ENCODE data around the gene DNLZ. TPM values are rescaled to one million over a fixed set of nuclear protein-coding genes. Genes with fewer than 3 reads are reported as not detected.

DNLZ gene
- total RNA-seq, 8 experiments from 2014 or later, result 6.8 to 17.3 (median 13.5) TPM

- WGBS, 10 experiments, result 100% methylated on average over 1 of the region's 19 CpGs; no CpG with 5 or more reads in 9 of the 10 experiments
- peaks cover 25 to 27% of the 10 kb centered on the region in 2 donors for H3K4me1 ChIP-seq (replicated peaks in 1 of 2)
- H3K27ac ChIP-seq, result no peak overlapping the region
- no peak for ATAC-seq (replicated peaks in 6 of 8)
- in situ Hi-C loops (cut with MboI; ENCODE audit: low pct_unique_long_range_greater_than_20kb in 2 of 9, low sequenced_read_pairs in 9 of 9, unreplicated experiment in 9 of 9), result no loop called here
- H3K4me3 ChIP-seq, result no peak overlapping the region
Measured at GRCh38 chr9:136370037-136370436, 6.5 kb upstream of the DNLZ start.

DNA sequence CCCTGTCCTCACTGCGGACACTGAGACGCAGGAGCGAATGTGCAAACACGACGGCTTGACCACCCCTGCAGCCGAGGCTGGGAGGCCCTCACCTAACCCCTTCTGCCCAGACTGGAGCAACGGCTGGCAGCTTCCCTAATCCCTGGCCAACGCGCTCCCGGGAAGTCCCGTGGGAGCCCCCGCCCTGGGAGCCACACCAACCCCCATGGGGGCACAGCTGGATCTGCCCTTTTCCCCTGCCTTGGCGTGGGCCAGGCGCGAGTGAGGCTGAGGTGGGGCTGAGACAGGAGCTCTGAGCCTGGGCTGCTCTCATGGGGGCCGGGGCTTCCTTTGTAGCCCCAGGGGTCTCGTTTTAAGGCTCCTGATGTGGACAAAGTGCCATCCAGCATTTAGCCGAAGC, 4.6 kb upstream of the DNLZ start:
- in situ Hi-C loops (cut with MboI; ENCODE audit: low pct_unique_long_range_greater_than_20kb in 2 of 9, low sequenced_read_pairs in 9 of 9, unreplicated experiment in 9 of 9), result no loop called here
- Histone ChIP-seq H3K27ac (no peak overlapping the region), H3K4me1 (replicated peaks in 1 of 2) (peaks cover 19 to 29% of the 10 kb centered on the region in 2 donors), H3K4me3 (no peak overlapping the region)
- WGBS, 10 experiments, result 73 to 88% (median 83%) methylated on average over 2 to 9 of the region's 18 CpGs; no CpG with 5 or more reads in 6 of the 10 experiments
- no peak for ATAC-seq (replicated peaks in 6 of 8)

GRCh38 chr9:136367296-136368145, 4.0 kb upstream of the DNLZ start:
- WGBS, 10 experiments, result 60 to 100% (median 75%) methylated on average over 1 to 4 of the region's 45 CpGs; no CpG with 5 or more reads in 7 of the 10 experiments
- in situ Hi-C loops (cut with MboI; ENCODE audit: low pct_unique_long_range_greater_than_20kb in 2 of 9, low sequenced_read_pairs in 9 of 9, unreplicated experiment in 9 of 9), result no loop called here
- ATAC-seq (replicated peaks in 6 of 8), result no peak

GRCh38 chr9:136366826-136367225, 3.3 kb upstream of the DNLZ start:
- 90 to 94% methylated on average over 3 to 5 of the region's 9 CpGs; no CpG with 5 or more reads in 8 of the 10 experiments for WGBS, 10 experiments
- in situ Hi-C loops (cut with MboI; ENCODE audit: low pct_unique_long_range_greater_than_20kb in 2 of 9, low sequenced_read_pairs in 9 of 9, unreplicated experiment in 9 of 9), result no loop called here
- ATAC-seq (replicated peaks in 6 of 8), result no peak
- Histone ChIP-seq H3K4me1 (replicated peaks in 1 of 2) (peaks cover 10 to 25% of the 10 kb centered on the region in 2 donors), H3K27ac (no peak overlapping the region), H3K4me3 (no peak overlapping the region)

More at GRCh38 chr9:136367296-136368145, 4.0 kb upstream of the DNLZ start:
- peaks cover 16 to 26% of the 10 kb centered on the region in 2 donors for H3K4me1 ChIP-seq (replicated peaks in 1 of 2)
- H3K4me3 ChIP-seq, result no peak overlapping the region
- H3K27ac ChIP-seq, result no peak overlapping the region

GRCh38 chr9:136365775-136366222, 2.3 kb upstream of the DNLZ start:
- peaks cover 12 to 25% of the 10 kb centered on the region in 2 donors for H3K4me1 ChIP-seq (replicated peaks in 1 of 2)
- in situ Hi-C loops (cut with MboI; ENCODE audit: low pct_unique_long_range_greater_than_20kb in 2 of 9, low sequenced_read_pairs in 9 of 9, unreplicated experiment in 9 of 9), result no loop called here
- WGBS, 10 experiments, result 100% methylated on average over 1 of the region's 9 CpGs; no CpG with 5 or more reads in 9 of the 10 experiments
- ATAC-seq (replicated peaks in 6 of 8), result no peak
- no peak overlapping the region for H3K4me3 ChIP-seq
- H3K27ac ChIP-seq, result no peak overlapping the region

GRCh38 chr9:136364942-136365774, 1.6 kb upstream of the DNLZ start:
- in situ Hi-C loops (cut with MboI; ENCODE audit: low pct_unique_long_range_greater_than_20kb in 2 of 9, low sequenced_read_pairs in 9 of 9, unreplicated experiment in 9 of 9), result no loop called here
- Histone ChIP-seq H3K4me3 (no peak overlapping the region), H3K4me1 (replicated peaks in 1 of 2) (peaks cover 12 to 25% of the 10 kb centered on the region in 2 donors), H3K27ac (peak overlapping the region in 1 of 2 donors; percentile 47)
- ATAC-seq (replicated peaks in 6 of 8), result no peak
- WGBS, 10 experiments, result 41 to 100% (median 83%) methylated on average over 1 to 9 of the region's 31 CpGs; no CpG with 5 or more reads in 5 of the 10 experiments

- peaks cover 12 to 25% of the 10 kb centered on the region in 2 donors for H3K4me1 ChIP-seq (replicated peaks in 1 of 2)
- in situ Hi-C loops (cut with MboI; ENCODE audit: low pct_unique_long_range_greater_than_20kb in 2 of 9, low sequenced_read_pairs in 9 of 9, unreplicated experiment in 9 of 9), result no loop called here
- no peak for ATAC-seq (replicated peaks in 6 of 8)
- H3K27ac ChIP-seq, result no peak overlapping the region
- peak overlapping the region in 4 of 5 donors; percentile 82 to 99 (median 94) for H3K4me3 ChIP-seq
- WGBS, 10 experiments, result 0 to 100% (median 80%) methylated on average over 1 to 2 of the region's 54 CpGs; no CpG with 5 or more reads in 5 of the 10 experiments
Measured at GRCh38 chr9:136363949-136364748, 605 bp upstream of the DNLZ start.

DNA sequence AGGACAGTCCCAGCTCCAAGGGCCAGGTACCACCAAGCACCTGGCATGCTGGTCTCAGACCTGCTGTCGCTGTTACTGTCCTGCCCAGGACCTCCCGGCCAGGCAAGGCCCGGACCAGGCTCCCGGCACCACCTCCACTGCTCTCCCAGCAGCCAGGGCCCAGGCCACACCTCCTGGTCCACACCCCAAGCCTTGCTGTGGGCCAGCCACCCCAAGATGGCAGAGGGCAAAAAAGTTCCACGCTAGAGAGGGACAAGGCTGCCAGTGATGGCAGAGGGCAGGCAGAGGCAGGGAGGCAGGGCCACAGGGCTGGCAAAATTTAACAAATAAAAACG, 1.1 kb downstream of the DNLZ start:
- no peak for ATAC-seq (replicated peaks in 6 of 8)
- Histone ChIP-seq H3K4me3 (peak overlapping the region in 4 of 5 donors; percentile 82 to 99 (median 94)), H3K4me1 (replicated peaks in 1 of 2) (peaks cover 12 to 25% of the 10 kb centered on the region in 2 donors), H3K27ac (peak overlapping the region; percentile 31 to 80)
- 67 to 90% (median 78%) methylated on average over 1 to 2 of the region's 6 CpGs; no CpG with 5 or more reads in 6 of the 10 experiments for WGBS, 10 experiments
- in situ Hi-C loops (cut with MboI; ENCODE audit: low pct_unique_long_range_greater_than_20kb in 2 of 9, low sequenced_read_pairs in 9 of 9, unreplicated experiment in 9 of 9), result no loop called here

GRCh38 chr9:136361754-136362449, 1.6 kb downstream of the DNLZ start:
- H3K4me1 ChIP-seq (replicated peaks in 1 of 2), result peaks cover 12 to 25% of the 10 kb centered on the region in 2 donors
- ATAC-seq (replicated peaks in 6 of 8), result no peak
- H3K27ac ChIP-seq, result peak overlapping the region in 1 of 2 donors; percentile 80
- H3K4me3 ChIP-seq, result no peak overlapping the region
- WGBS, 10 experiments, result 61 to 100% (median 90%) methylated on average over 1 to 6 of the region's 26 CpGs; no CpG with 5 or more reads in 6 of the 10 experiments
- in situ Hi-C loops (cut with MboI; ENCODE audit: low pct_unique_long_range_greater_than_20kb in 2 of 9, low sequenced_read_pairs in 9 of 9, unreplicated experiment in 9 of 9), result no loop called here

GRCh38 chr9:136361047-136361753, 2.3 kb downstream of the DNLZ start:
- Histone ChIP-seq H3K4me3 (no peak overlapping the region), H3K27ac (no peak overlapping the region), H3K4me1 (replicated peaks in 1 of 2) (peaks cover 12 to 25% of the 10 kb centered on the region in 2 donors)
- in situ Hi-C loops (cut with MboI; ENCODE audit: low pct_unique_long_range_greater_than_20kb in 2 of 9, low sequenced_read_pairs in 9 of 9, unreplicated experiment in 9 of 9), result no loop called here
- 80 to 100% (median 83%) methylated on average over 2 to 18 of the region's 43 CpGs; no CpG with 5 or more reads in 5 of the 10 experiments for WGBS, 10 experiments
- no peak for ATAC-seq (replicated peaks in 6 of 8)

GRCh38 chr9:136359774-136360718, 3.5 kb downstream of the DNLZ start:
- peaks cover 12 to 20% of the 10 kb centered on the region in 2 donors for H3K4me1 ChIP-seq (replicated peaks in 1 of 2)
- 80 to 100% (median 80%) methylated on average over 1 to 2 of the region's 38 CpGs; no CpG with 5 or more reads in 7 of the 10 experiments for WGBS, 10 experiments
- no peak overlapping the region for H3K27ac ChIP-seq
- ATAC-seq (replicated peaks in 6 of 8), result no peak
- in situ Hi-C loops (cut with MboI; ENCODE audit: low pct_unique_long_range_greater_than_20kb in 2 of 9, low sequenced_read_pairs in 9 of 9, unreplicated experiment in 9 of 9), result no loop called here
- H3K4me3 ChIP-seq, result no peak overlapping the region

Data from motor neuron (in vitro differentiated cells).